ENCODE measurements around the gene UBE4A.

DNA sequence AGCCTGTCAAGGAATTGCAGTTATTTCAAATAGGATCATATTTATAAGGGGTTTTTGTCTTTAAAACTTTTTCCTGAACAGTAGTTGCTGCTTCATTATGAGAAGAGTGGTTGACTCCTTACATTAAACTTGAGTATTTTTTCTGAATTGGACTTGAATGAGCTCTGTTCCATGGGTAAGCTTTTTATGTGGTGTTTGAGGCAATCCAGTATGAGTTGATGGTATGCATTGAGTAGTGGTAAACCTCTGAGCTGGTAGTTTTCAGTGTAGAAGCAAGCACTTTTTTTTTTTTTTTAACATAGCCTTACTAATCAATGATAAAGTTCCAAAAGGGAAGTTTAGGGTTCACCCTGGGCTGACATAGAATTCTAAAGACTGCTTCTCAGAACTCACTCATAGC, 80.2 kb downstream of the UBE4A start:
- TF ChIP-seq, protein P1, sequence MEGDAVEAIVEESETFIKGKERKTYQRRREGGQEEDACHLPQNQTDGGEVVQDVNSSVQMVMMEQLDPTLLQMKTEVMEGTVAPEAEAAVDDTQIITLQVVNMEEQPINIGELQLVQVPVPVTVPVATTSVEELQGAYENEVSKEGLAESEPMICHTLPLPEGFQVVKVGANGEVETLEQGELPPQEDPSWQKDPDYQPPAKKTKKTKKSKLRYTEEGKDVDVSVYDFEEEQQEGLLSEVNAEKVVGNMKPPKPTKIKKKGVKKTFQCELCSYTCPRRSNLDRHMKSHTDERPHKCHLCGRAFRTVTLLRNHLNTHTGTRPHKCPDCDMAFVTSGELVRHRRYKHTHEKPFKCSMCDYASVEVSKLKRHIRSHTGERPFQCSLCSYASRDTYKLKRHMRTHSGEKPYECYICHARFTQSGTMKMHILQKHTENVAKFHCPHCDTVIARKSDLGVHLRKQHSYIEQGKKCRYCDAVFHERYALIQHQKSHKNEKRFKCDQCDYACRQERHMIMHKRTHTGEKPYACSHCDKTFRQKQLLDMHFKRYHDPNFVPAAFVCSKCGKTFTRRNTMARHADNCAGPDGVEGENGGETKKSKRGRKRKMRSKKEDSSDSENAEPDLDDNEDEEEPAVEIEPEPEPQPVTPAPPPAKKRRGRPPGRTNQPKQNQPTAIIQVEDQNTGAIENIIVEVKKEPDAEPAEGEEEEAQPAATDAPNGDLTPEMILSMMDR (IDR thresholded peaks at IDR 0.05), result no peak
- no peak for TF ChIP-seq POLR2A (IDR thresholded peaks at IDR 0.05)
- TF ChIP-seq POLR2AphosphoS5 (IDR thresholded peaks at IDR 0.05), result no peak
